GM12875 (cell line): ENCODE measurements around the gene RGL1.

ENCODE experiments used
- H3K4me3 ChIP-seq: one replicate; pipeline ENCODE4 v1.5.1; 2011; ENCODE audit warnings: low read depth, low read length, control low read depth
- TF ChIP-seq, protein P1 (sequence below): IDR thresholded peaks from 2 replicates; pipeline ENCODE4 v1.5.1; 2011; ENCODE audit warnings: low read depth, mild to moderate bottlenecking, control low read depth, inconsistent platforms, low read length, moderate library complexity, borderline replicate concordance; ENCODE audit not compliant: insufficient read depth

RGL1 gene

GRCh38 chr1:183819059-183819458 is 14.1 kb downstream of the RGL1 start:
- H3K4me3 ChIP-seq, result no peak overlapping the region
- TF ChIP-seq, protein P1, sequence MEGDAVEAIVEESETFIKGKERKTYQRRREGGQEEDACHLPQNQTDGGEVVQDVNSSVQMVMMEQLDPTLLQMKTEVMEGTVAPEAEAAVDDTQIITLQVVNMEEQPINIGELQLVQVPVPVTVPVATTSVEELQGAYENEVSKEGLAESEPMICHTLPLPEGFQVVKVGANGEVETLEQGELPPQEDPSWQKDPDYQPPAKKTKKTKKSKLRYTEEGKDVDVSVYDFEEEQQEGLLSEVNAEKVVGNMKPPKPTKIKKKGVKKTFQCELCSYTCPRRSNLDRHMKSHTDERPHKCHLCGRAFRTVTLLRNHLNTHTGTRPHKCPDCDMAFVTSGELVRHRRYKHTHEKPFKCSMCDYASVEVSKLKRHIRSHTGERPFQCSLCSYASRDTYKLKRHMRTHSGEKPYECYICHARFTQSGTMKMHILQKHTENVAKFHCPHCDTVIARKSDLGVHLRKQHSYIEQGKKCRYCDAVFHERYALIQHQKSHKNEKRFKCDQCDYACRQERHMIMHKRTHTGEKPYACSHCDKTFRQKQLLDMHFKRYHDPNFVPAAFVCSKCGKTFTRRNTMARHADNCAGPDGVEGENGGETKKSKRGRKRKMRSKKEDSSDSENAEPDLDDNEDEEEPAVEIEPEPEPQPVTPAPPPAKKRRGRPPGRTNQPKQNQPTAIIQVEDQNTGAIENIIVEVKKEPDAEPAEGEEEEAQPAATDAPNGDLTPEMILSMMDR, result no peak

DNA sequence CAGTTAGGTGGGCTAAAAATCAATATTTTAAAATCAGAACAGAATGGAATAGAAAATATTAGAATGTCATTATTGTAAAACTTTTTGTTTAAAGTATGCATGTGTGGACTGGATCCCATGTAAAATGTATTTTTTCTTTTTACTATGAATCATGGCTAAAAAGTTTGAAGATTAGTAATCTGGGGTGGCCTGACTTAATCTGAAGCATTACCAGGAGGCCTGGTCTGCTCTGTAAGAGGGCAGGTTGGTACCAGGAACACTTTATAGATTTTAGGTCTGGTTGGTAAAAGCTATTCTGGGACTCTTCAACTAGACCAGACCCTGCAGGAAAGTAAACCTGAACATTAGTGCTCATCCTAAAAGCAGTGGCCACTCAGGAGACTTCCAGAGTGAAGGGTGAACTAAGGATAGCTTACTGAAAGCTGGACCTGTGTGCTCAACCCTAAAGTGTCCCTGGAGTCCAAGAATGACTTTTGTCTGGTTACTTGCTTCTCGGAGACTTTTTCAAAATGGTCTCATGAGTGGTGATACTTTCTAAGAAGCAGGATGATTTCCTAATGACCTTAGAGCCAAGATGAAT is 16.5 kb downstream of the RGL1 start:
- no peak overlapping the region for H3K4me3 ChIP-seq
- TF ChIP-seq, protein P1, result no peak

DNA sequence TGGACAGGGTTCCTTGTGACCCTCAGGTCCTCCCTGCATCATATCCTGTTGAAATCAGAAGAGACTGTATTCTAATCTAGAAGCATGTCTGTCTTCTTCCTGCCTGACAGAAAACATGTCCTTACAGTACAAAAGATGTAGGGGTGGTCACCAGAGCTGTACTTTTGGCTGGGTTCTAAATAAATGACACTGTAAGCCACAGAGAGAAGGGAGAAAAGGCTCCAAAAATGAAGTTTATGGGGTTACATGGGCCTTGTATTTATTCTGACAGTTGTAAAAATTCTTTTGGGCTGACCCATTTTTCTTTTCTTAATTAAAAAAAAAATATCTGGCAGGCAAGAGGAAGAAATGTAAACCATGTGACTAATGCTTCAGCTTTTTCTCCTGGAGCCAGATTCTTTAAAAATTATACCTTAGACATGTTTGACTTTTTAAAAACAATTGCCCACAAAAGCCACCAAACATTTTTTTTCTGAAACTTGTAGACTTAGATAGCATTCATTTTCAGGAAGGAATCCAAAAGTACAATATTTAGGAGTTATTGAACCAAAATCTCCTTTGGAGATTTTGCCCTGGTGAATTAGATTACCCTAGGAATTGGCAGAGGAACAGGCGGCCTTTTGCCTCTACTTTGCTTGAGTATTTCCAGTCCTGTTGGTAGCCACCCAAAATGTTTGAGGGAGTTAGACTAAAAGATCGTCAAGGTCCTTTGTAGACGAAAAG is 17.1 kb downstream of the RGL1 start:
- H3K4me3 ChIP-seq, result no peak overlapping the region
- TF ChIP-seq, protein P1, result no peak

- TF ChIP-seq, protein P1, result no peak
- H3K4me3 ChIP-seq, result no peak overlapping the region
These were observed 19.4 kb downstream of the RGL1 start for GRCh38 chr1:183824291-183824690.

DNA sequence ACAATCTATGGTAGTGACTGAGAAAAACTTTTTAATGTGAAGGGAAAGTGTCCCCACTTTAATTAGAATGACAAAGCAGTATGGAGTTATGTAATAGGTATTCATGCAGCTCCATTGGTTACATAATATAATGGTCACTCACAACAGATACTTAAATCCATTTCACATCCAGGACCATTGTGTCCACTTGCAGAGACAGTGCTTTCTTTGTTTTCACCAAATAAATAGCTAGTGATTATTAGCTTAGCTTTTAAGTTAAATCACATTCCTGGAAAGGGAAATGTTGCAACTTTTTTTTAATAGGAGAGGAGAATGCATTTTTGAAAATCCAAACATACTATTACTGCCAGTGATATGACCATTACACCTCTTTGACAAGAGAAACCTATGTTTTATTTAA is 22.9 kb downstream of the RGL1 start:
- no peak overlapping the region for H3K4me3 ChIP-seq
- TF ChIP-seq, protein P1, result no peak

DNA sequence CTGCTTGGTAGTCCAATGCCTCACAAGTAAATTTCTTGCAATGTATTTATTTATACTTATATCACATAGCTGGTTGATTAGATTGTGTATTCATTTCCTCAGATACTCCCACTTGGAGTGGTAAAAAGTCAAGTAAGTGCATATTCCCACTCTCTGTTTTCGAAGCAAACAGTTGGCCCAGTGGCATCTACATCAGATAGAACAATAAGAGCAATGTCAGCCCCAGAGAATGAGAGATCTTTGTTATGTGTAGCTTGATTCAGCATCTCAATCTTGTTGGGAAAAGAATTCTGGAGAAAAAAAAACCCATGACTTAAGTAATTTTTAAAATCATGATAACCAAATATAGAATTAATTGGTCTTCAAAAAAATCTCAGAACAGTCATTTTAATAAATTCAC is 25.5 kb downstream of the RGL1 start:
- TF ChIP-seq, protein P1, result no peak
- H3K4me3 ChIP-seq, result no peak overlapping the region

GRCh38 chr1:183831311-183831710 is 26.4 kb downstream of the RGL1 start:
- TF ChIP-seq, protein P1, result no peak
- no peak overlapping the region for H3K4me3 ChIP-seq
